Duodenal mucosa (tissue), 2 donors: ENCODE results near the gene CCL22.
"Not testable (repeated sequence)": the region's sequence is repeated elsewhere in the genome, so short reads cannot be mapped to it uniquely, and the experiment has no call there.

ENCODE experiments used
- H3K27ac ChIP-seq: one replicate; pipeline ENCODE4 v1.7.0; 2013; ENCODE audit warnings: low read depth, low read length
- H3K27me3 ChIP-seq, 2 donors: one replicate each; pipeline ENCODE4 v1.7.0; 2013; ENCODE audit warnings: low read length in 2 of 2, control low read depth in 1 of 2; ENCODE audit not compliant: insufficient read depth in 2 of 2, control insufficient read depth in 1 of 2
- H3K36me3 ChIP-seq, 2 donors: one replicate each; pipeline ENCODE4 v1.7.0; 2013; ENCODE audit warnings: low read length in 2 of 2, control low read depth in 1 of 2; ENCODE audit not compliant: insufficient read depth in 2 of 2, control insufficient read depth in 1 of 2
- H3K4me1 ChIP-seq, 2 donors: one replicate each; pipeline ENCODE4 v1.7.0; 2013; ENCODE audit warnings: low read length in 2 of 2, control low read depth in 1 of 2; ENCODE audit not compliant: insufficient read depth in 2 of 2, control insufficient read depth in 1 of 2
- H3K4me3 ChIP-seq, 2 donors: one replicate each; pipeline ENCODE4 v1.7.0; 2013; ENCODE audit warnings: low read length in 2 of 2, low read depth in 1 of 2
- H3K9ac ChIP-seq, 2 donors: one replicate each; pipeline ENCODE4 v1.7.0; 2013; ENCODE audit warnings: low read length in 2 of 2, low read depth in 1 of 2
- H3K9me3 ChIP-seq, 2 donors: one replicate each; pipeline ENCODE4 v1.7.0; 2013; ENCODE audit warnings: low read length in 2 of 2, control low read depth in 1 of 2; ENCODE audit not compliant: control insufficient read depth in 1 of 2

The CCL22 gene

GRCh38 chr16:57329718-57330327 lies 28.8 kb upstream of the CCL22 start:
- Histone ChIP-seq H3K4me3 (no peak overlapping the region), H3K27ac (no peak overlapping the region), H3K27me3 (no peaks in the 10 kb centered on the region), H3K9me3 (no peaks in the 10 kb centered on the region), H3K4me1 (no peaks in the 10 kb centered on the region), H3K36me3 (no peaks in the 10 kb centered on the region), H3K9ac (no peak overlapping the region)

DNA sequence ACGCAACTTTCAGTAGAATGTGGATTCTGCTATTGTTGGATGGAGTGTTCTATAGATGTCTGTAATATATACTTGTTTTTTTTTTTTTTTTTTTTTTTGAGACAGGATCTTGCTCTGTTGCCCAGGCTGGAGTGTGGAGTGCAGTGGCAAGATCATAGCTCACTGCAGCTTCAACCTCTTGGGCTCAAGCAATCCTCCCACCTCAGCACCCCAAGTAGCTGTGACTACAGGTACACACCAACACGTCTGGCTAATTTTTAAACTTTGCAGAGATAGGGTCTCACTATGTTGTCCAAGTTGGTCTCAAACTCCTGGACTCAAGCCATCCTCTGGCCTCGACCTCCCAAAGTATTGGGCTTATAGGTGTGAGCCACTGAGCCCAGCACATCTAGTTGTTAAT lies 27.2 kb upstream of the CCL22 start:
- Histone ChIP-seq H3K27me3 (no peaks in the 10 kb centered on the region), H3K36me3 (no peaks in the 10 kb centered on the region), H3K9ac (no peak overlapping the region), H3K27ac (no peak overlapping the region), H3K4me1 (no peaks in the 10 kb centered on the region), H3K4me3 (no peak overlapping the region), H3K9me3 (no peaks in the 10 kb centered on the region)

DNA sequence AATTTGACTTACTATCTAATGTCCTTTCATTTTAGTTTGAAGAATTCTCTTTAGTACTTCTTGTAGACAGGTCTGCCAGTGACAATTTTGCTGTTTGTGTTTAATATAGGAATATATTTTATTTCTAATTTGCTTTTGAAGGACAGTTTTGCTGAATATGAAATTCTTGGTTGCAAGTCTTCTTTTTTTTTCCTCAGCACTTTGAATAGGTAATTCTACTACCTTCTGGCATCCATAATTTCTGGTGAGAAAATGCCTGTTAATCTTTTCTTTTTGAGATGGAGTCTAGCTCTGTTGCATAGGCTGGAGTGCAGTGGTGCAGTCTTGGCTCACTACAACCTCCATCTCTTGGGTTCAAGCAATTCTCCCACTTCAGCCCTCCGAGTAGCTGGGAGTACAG lies 25.2 kb upstream of the CCL22 start:
- Histone ChIP-seq H3K9me3 (no peaks in the 10 kb centered on the region), H3K27me3 (no peaks in the 10 kb centered on the region), H3K36me3 (no peaks in the 10 kb centered on the region), H3K4me1 (no peaks in the 10 kb centered on the region), H3K9ac (no peak overlapping the region), H3K27ac (no peak overlapping the region), H3K4me3 (no peak overlapping the region)

DNA sequence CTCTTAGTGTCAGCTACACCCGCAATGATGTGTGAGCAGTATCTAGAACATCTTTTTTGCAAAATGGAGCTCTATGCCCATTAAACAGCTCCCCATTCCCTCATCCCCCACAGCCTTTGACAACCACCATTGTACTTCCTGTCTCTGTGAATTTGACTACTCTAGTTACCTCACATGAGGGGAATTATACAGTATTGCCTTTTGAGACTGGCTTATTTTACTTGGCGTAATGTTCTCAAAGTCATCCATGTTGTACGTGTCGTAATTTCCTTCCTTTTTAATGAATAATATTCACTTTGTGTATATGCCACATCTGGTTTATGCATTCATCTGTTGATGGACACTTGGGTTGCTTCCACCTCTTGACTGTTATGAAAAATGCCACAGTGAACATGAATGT lies 23.2 kb upstream of the CCL22 start:
- Histone ChIP-seq H3K27me3 (no peaks in the 10 kb centered on the region), H3K4me3 (no peak overlapping the region), H3K9me3 (no peaks in the 10 kb centered on the region), H3K27ac (no peak overlapping the region), H3K9ac (no peak overlapping the region), H3K36me3 (no peaks in the 10 kb centered on the region), H3K4me1 (no peaks in the 10 kb centered on the region)

GRCh38 chr16:57341062-57341440 lies 17.5 kb upstream of the CCL22 start:
- peaks cover 0 to 10% of the 10 kb centered on the region in 2 donors for H3K4me1 ChIP-seq
- no peak overlapping the region for H3K27ac ChIP-seq
- H3K4me3 ChIP-seq: no peak overlapping the region
- H3K27me3 ChIP-seq: no peaks in the 10 kb centered on the region
- no peaks in the 10 kb centered on the region for H3K36me3 ChIP-seq
- H3K9ac ChIP-seq: no peak overlapping the region
- no peaks in the 10 kb centered on the region for H3K9me3 ChIP-seq

DNA sequence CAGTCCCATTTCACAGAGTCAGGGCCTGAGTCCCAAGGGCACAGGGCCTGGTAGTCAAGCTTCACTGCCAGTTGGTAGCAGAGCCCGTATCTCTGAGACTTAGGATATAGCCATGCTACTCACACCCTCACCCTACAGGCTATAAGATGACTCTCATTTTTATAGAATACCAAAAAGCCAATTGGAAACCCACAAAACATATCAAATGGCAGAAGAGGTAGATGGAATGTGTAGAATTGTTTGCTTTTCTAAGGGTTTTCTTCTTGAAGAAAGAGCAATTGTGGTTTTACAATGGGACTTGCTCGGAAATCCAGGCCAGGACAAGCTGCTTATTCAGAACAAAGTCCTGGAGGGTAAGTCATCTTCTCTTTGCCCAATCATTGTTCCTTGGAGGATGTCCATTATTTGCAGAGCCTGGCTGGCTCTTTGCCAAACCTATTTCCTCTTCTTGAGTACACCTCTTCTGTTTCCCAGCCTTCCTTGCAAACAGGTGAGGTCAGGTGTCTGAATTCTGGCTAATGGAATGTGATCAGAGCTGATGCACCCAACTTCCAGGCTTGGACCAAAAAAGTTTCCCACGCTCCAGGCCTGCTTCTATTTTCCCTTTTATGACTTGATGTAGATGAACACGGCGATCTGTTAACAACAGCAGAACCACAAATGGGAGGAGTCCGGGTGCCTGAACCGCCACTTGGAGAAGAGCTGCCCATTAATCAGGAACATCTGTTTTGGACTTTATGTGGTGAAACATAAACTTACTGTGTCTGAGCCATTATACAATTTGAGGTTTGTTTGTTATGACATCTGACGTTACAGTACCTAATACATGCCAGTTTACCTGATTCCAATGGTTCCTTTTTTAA lies 16.9 kb upstream of the CCL22 start:
- Histone ChIP-seq H3K4me3 (no peak overlapping the region), H3K9me3 (no peaks in the 10 kb centered on the region), H3K27ac (no peak overlapping the region), H3K36me3 (no peaks in the 10 kb centered on the region), H3K4me1 (peaks cover 0 to 10% of the 10 kb centered on the region in 2 donors), H3K9ac (no peak overlapping the region), H3K27me3 (no peaks in the 10 kb centered on the region)

GRCh38 chr16:57342606-57343005 lies 16.0 kb upstream of the CCL22 start:
- H3K9me3 ChIP-seq, H3K9ac ChIP-seq, H3K4me3 ChIP-seq, H3K36me3 ChIP-seq, H3K27me3 ChIP-seq, H3K27ac ChIP-seq: not testable (repeated sequence)
- peaks cover 0 to 10% of the 10 kb centered on the region in 2 donors for H3K4me1 ChIP-seq

DNA sequence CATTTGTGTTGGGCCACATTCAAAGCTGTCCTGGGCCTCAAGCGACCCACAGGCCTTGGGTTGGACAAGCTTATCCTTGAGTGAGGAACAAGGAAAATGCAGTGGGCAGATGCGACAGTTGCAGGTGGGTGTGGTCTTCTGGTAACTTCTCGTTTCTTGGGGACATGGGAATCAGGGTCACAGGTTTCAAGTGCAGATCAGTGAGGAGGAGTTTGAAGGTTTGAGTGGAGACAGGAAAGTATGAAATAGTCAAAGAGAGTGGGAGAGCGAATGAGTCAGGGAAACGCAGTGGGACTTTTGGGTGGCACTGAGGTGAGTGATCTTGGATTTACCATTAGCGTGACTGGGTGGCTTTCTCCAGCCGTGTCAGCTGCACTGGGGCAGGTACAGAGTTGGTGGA lies 15.4 kb upstream of the CCL22 start:
- H3K9ac ChIP-seq: no peak overlapping the region
- peaks cover 0 to 3% of the 10 kb centered on the region in 2 donors for H3K27me3 ChIP-seq
- no peaks in the 10 kb centered on the region for H3K9me3 ChIP-seq
- peaks cover 0 to 10% of the 10 kb centered on the region in 2 donors for H3K4me1 ChIP-seq
- no peak overlapping the region for H3K27ac ChIP-seq
- no peaks in the 10 kb centered on the region for H3K36me3 ChIP-seq
- no peak overlapping the region for H3K4me3 ChIP-seq

- H3K27ac ChIP-seq, H3K9ac ChIP-seq: not testable (repeated sequence)
These were observed 14.5 kb upstream of the CCL22 start for GRCh38 chr16:57344094-57344493.

GRCh38 chr16:57345021-57345420 lies 13.6 kb upstream of the CCL22 start:
- Histone ChIP-seq H3K4me3 (no peak overlapping the region), H3K4me1 (peaks cover 0 to 10% of the 10 kb centered on the region in 2 donors), H3K27me3 (peaks cover 0 to 4% of the 10 kb centered on the region in 2 donors), H3K9me3 (no peaks in the 10 kb centered on the region), H3K9ac (no peak overlapping the region), H3K27ac (no peak overlapping the region), H3K36me3 (no peaks in the 10 kb centered on the region)

More at GRCh38 chr16:57344094-57344493, 14.5 kb upstream of the CCL22 start:
- not testable (repeated sequence) for H3K36me3 ChIP-seq, H3K4me3 ChIP-seq, H3K9me3 ChIP-seq, H3K27me3 ChIP-seq
- peaks cover 0 to 10% of the 10 kb centered on the region in 2 donors for H3K4me1 ChIP-seq
